Fibroblast of lung (primary cell): Measurements from ENCODE around the gene LRRC8E.

Experiments
- CTCF ChIP-seq, 2 donors: IDR thresholded peaks in 1 of 2; conservative IDR thresholded peaks in 1 of 2; 1 replicate in 1 of 2; 2 replicates in 1 of 2; pipeline ENCODE4 v1.5.1; 2011 to 2012; ENCODE audit warnings: low read length in 2 of 2, control low read depth in 1 of 2, inconsistent platforms in 1 of 2, low read depth in 1 of 2, mild to moderate bottlenecking in 1 of 2
- EZH2 ChIP-seq: IDR thresholded peaks from 2 replicates; pipeline ENCODE4 v1.5.1; 2012; ENCODE audit warnings: low read length, control low read depth, mild to moderate bottlenecking; ENCODE audit errors: missing control alignments

- TF ChIP-seq CTCF (conservative IDR thresholded peaks at IDR 0.05 in 1 of 2, IDR thresholded peaks at IDR 0.05 in 1 of 2; ENCODE audit: low read depth in 1 of 2, low read length in 2 of 2) = no peak
- no peak for TF ChIP-seq EZH2
These were observed 12.1 kb downstream of the LRRC8E start for GRCh38 chr19:7900401-7900870.
